ENCODE measurements around the gene NPIPA5. TPM values are rescaled to one million over a fixed set of nuclear protein-coding genes. Genes with fewer than 3 reads are reported as not detected.
"Not testable (repeated sequence)": the region's sequence is repeated elsewhere in the genome, so short reads cannot be mapped to it uniquely, and the experiment has no call there.

The NPIPA5 gene
- total and polyA plus RNA-seq, 2 donors from 2014 or later = 0.88 to 11.0 TPM

DNA sequence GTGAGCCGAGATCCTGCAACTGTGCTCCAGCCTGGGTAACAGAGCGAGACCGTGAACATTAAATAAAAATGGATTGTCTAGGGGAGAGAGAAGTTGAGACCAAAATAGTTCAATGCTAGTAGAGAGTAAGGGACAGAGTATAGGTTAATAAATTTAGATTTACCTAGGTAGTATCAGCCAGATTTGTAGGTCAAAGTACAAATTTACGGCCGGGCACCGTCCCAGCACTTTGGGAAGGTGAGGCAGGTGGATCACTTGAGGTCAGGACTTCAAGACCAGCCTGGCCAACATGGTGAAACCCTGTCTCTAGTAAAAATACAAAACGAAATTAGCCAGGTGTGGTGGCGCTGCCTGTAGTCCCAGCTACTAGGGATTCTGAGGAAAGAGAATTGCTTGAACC lies 44.1 kb upstream of the NPIPA5 start:
- TF ChIP-seq, protein P1, sequence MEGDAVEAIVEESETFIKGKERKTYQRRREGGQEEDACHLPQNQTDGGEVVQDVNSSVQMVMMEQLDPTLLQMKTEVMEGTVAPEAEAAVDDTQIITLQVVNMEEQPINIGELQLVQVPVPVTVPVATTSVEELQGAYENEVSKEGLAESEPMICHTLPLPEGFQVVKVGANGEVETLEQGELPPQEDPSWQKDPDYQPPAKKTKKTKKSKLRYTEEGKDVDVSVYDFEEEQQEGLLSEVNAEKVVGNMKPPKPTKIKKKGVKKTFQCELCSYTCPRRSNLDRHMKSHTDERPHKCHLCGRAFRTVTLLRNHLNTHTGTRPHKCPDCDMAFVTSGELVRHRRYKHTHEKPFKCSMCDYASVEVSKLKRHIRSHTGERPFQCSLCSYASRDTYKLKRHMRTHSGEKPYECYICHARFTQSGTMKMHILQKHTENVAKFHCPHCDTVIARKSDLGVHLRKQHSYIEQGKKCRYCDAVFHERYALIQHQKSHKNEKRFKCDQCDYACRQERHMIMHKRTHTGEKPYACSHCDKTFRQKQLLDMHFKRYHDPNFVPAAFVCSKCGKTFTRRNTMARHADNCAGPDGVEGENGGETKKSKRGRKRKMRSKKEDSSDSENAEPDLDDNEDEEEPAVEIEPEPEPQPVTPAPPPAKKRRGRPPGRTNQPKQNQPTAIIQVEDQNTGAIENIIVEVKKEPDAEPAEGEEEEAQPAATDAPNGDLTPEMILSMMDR (IDR thresholded peaks at IDR 0.05; ENCODE audit: borderline replicate concordance, extremely low read depth, insufficient read depth) = no peak
- Histone ChIP-seq H3K36me3 (ENCODE audit: control insufficient read depth in 2 of 3, insufficient read depth in 3 of 3, low read length in 3 of 3) (no peaks in the 10 kb centered on the region), H3K4me3 (ENCODE audit: low read length in 3 of 3) (no peak overlapping the region), H3K27ac (ENCODE audit: low read depth in 2 of 2, low read length in 2 of 2) (no peak overlapping the region), H3K9ac (ENCODE audit: low read length in 3 of 3) (no peak overlapping the region), H3K9me3 (ENCODE audit: control insufficient read depth in 2 of 3, insufficient read depth in 1 of 3, low read length in 3 of 3) (no peaks in the 10 kb centered on the region), H3K4me1 (ENCODE audit: control insufficient read depth in 2 of 3, insufficient read depth in 2 of 3, low read depth in 1 of 3, low read length in 3 of 3) (no peaks in the 10 kb centered on the region), H3K27me3 (ENCODE audit: control insufficient read depth, insufficient read depth, low read length) (no peaks in the 10 kb centered on the region)
- no peak for DNase-seq
- FAIRE-seq = no peak
- intact Hi-C loops (cut with DNase I) = no loop called here

DNA sequence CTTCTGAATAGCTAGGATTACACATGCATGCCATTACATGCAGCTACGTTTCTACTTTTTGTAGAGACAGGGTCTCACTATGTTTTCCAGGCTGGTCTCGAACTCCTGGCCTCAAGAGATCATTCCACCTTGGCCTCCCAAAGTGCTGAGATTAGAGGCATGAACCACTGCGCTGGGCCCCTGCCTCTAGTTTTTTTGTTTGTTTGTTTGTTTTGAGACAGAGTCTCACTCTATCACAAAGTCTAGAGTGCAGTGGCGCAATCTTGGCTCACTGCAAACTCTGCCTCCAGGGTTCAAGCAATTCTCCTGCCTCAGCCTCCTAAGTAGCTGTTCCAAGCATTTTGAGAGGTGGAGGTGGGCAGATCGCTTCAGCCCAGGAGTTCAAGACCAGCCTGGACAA lies 43.6 kb upstream of the NPIPA5 start:
- H3K9me3 ChIP-seq (ENCODE audit: control insufficient read depth in 2 of 3, insufficient read depth in 1 of 3, low read length in 3 of 3); H3K4me3 ChIP-seq (ENCODE audit: low read length in 3 of 3); DNase-seq; H3K36me3 ChIP-seq (ENCODE audit: control insufficient read depth in 2 of 3, insufficient read depth in 3 of 3, low read length in 3 of 3); H3K4me1 ChIP-seq (ENCODE audit: control insufficient read depth in 2 of 3, insufficient read depth in 2 of 3, low read depth in 1 of 3, low read length in 3 of 3); H3K27ac ChIP-seq (ENCODE audit: low read depth in 2 of 2, low read length in 2 of 2); H3K27me3 ChIP-seq (ENCODE audit: control insufficient read depth, insufficient read depth, low read length); H3K9ac ChIP-seq (ENCODE audit: low read length in 3 of 3); intact Hi-C loops (cut with DNase I); FAIRE-seq: not testable (repeated sequence)

DNA sequence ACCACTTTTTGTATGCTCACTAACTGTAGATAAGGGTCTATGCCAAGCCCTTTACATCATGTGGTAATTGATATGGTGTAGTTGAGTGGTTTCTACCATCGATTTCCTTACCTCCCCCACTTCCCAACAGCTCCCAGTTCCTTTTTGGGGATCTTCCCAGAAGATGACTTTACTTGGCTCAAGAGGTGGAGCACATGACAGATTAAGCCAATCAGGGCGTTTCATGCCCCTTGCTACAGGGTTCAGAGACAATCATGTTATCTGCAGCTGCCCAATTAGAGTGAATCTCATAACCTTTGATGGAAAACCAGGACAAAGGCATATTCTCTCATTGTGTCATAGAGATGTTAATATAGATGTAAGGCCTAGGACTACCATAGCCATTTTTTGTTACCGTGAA lies 40.1 kb upstream of the NPIPA5 start:
- TF ChIP-seq, protein P1 (IDR thresholded peaks at IDR 0.05; ENCODE audit: borderline replicate concordance, extremely low read depth, insufficient read depth) = no peak
- Histone ChIP-seq H3K36me3 (ENCODE audit: control insufficient read depth in 2 of 3, insufficient read depth in 3 of 3, low read length in 3 of 3) (no peaks in the 10 kb centered on the region), H3K4me1 (ENCODE audit: control insufficient read depth in 2 of 3, insufficient read depth in 2 of 3, low read depth in 1 of 3, low read length in 3 of 3) (no peaks in the 10 kb centered on the region), H3K27ac (ENCODE audit: low read depth in 2 of 2, low read length in 2 of 2) (no peak overlapping the region), H3K9ac (ENCODE audit: low read length in 3 of 3) (no peak overlapping the region), H3K27me3 (ENCODE audit: control insufficient read depth, insufficient read depth, low read length) (no peaks in the 10 kb centered on the region), H3K9me3 (ENCODE audit: control insufficient read depth in 2 of 3, insufficient read depth in 1 of 3, low read length in 3 of 3) (no peaks in the 10 kb centered on the region), H3K4me3 (ENCODE audit: low read length in 3 of 3) (no peak overlapping the region)
- DNase-seq = no peak
- intact Hi-C loops (cut with DNase I) = no loop called here
- FAIRE-seq = no peak

DNA sequence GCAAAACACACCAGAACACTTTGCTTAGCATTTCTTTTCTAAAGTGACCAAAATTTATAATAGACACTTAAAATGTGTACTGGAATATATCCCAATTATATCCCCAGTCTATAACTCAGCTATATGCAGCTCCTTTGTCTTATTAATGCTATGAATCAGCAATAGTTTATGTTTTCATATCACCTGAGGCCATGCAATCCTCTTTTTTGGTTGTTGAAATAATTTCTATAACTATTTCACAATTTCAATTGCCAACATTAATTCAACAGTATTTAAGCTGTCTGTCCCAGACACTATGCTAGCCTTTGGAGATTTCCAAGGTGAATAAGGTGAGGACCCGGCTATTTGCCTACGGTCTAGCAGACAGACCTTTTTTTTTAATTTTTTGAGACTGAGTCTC lies 39.1 kb upstream of the NPIPA5 start:
- H3K9me3 ChIP-seq (ENCODE audit: control insufficient read depth in 2 of 3, insufficient read depth in 1 of 3, low read length in 3 of 3) = no peaks in the 10 kb centered on the region
- no peaks in the 10 kb centered on the region for H3K36me3 ChIP-seq (ENCODE audit: control insufficient read depth in 2 of 3, insufficient read depth in 3 of 3, low read length in 3 of 3)
- H3K4me3 ChIP-seq (ENCODE audit: low read length in 3 of 3) = no peak overlapping the region
- DNase-seq = no peak
- intact Hi-C loops (cut with DNase I) = no loop called here
- H3K27me3 ChIP-seq (ENCODE audit: control insufficient read depth, insufficient read depth, low read length) = no peaks in the 10 kb centered on the region
- H3K27ac ChIP-seq (ENCODE audit: low read depth in 2 of 2, low read length in 2 of 2) = no peak overlapping the region
- TF ChIP-seq, protein P1 (IDR thresholded peaks at IDR 0.05; ENCODE audit: borderline replicate concordance, extremely low read depth, insufficient read depth) = no peak
- FAIRE-seq = no peak
- no peak overlapping the region for H3K9ac ChIP-seq (ENCODE audit: low read length in 3 of 3)
- no peaks in the 10 kb centered on the region for H3K4me1 ChIP-seq (ENCODE audit: control insufficient read depth in 2 of 3, insufficient read depth in 2 of 3, low read depth in 1 of 3, low read length in 3 of 3)
